ENCODE results near the gene ANKS1A.
"Not testable (repeated sequence)": the region's sequence is repeated elsewhere in the genome, so short reads cannot be mapped to it uniquely, and the experiment has no call there.

ANKS1A gene

DNA sequence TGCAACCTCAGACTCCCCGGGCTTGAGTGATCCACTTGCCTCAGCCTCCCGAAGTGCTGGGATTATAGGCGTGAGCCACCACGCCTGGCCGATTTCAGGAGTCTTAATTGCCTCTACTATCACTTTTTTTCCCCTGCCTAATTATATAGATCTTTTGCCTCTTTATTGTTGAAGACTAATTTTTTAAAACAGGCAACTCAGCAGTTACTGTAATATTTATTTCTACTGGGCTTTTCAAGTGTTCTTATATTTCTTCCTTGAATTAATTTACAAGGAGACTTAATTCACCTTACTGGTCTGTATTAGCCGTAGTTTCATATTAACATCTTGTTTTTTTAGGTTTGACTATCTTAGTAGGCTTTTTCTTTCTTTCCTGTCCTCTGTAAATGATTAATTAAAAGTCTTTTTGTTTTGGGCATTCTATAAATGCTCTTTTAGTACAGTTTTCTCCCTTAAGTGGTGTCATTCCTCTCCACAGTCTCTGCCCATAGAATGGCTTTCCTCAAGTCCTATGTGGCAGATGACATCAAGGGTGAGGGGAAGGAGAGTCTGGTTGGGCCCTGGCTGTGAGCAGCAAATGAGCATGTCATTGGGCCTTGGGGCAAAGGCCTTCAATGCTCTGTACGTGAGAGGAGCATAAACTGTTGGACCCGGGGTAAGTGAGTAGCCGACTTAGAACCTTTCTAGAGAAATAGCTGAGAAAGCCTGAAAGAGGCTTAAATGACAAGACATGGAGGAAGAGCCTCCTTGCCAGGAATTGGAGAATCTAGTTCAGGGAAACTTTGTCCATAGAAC lies 36.0 kb downstream of the ANKS1A start:
- no peak for DNase-seq

DNA sequence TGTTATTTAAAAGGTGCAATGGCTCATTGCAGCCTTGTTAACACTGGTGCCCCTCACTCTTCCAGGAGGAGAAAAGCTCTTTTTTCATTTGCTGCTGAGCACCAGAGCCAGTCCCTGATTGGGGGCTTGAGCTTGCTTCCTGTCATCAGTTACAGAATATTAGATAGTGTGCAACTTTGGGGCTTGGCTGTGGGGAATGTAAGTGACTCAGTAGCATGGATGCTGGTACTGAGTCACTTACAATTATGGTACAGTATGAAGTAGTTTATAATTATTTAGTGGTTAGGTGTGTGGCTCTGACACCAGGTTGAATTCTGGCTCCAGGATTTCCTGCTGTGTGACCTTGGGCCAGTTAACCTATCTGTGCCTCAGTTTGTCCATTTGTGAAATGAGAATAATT lies 37.6 kb downstream of the ANKS1A start:
- no peak for DNase-seq

DNA sequence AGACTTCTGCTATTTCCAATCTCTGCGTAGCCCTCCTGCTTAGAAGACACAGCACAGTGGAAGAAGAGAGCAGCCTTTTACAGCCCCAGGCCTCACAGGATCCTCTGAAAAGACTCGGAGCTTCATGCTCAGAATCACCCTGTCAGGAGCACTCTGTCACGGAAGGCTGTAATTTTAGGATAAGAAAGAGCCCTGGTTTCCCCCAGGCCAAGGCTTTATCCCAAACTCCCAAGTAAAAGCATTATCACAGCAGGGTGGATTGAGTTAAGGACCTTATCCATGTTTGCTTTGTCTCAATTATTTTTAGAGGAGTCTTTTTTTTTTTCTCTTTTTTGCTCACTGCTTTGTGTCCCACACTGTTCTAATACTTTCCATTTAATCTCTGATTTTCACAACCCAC lies 39.2 kb downstream of the ANKS1A start:
- DNase-seq = no peak

DNA sequence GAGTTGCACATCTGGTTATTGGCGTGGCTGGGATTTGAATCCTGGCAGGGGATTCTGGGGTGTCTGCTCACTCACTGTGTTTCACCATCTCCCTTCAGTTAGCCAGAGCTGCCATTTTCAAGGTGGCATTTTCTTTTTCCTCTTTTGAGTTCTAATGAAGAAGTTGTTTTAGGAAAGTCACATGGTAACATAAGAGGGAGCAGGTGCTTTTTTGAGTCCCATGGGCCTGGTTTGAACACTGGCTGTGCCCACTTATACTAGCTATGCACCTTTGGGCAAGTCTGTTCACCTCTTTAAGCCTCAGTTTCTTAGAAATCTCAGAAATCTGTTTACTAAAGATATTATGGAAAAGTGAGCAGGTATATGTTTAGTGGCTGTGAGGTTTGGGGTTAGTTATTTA lies 39.6 kb downstream of the ANKS1A start:
- no peak for DNase-seq

DNA sequence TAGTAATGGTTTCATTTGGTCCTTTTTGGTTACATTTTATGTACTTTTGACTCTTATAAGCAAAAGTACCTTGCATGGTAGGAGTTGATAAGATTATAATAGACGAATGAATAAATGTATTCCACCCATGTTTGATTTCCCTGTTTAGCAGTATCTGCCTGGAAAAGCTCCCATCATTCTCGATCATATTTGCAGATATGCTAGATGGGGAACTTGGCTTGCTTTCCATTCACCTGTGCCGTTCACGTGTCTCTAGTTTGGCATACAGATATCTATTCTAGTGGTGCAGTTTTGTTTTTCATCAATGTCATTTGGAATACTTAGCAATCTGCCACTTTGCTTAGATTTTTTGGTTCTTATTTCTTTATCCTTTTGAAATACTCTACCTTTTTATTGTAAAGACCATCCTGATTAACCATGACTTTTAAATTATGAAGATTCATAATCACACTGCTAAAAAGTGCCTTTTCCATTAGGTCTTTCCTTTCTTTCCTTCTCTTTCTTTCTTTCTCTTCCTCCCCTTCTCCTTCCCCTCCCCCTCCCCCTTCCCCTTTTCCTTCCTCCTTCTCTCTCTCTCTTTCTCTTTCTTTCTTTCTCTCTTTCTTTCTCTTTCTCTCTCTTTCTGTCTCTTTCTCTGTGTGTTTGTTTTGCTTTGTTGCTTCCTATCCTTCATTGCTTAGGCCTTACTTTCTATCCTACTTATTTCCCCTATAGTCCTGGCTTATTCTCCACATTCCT lies 40.4 kb downstream of the ANKS1A start:
- DNase-seq = no peak

DNA sequence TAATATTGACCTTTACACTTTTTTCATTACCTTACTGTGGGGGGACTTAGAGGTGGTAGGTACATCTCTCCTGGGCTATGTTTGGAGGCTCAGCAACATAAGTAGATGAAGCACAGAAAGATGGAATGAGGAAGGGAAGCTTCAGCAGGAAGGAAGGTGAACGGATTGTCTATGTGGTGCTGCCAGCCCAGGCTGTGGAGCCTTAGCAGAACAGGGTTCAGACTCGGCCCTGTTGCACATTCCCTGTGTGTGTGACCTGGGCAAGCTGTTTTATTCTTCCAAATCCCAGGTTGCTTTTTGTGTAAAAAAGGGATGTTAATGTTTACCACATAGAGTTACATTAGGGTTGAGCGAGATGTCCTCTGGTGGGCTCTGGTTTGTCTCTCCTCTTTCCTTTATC lies 41.2 kb downstream of the ANKS1A start:
- no peak for DNase-seq

DNA sequence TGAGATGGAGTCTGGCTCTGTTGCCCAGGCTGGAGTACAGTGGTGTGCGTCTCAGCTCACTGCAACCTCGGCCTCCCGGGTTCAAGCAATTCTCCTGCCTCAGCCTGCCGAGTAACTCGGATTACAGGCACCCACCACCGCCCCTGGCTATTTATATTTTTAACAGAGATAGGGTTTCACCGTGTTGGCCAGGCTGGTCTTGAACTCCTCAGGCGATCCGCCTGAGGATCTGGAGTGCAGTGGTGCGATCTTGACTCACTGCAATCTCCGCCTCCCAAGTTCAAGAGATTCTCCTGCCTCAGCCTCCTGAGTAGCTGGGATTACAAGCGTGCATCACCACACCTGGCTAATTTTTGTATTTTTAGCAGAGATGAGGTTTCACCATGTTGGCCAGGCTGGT lies 43.1 kb downstream of the ANKS1A start:
- not testable (repeated sequence) for DNase-seq

DNA sequence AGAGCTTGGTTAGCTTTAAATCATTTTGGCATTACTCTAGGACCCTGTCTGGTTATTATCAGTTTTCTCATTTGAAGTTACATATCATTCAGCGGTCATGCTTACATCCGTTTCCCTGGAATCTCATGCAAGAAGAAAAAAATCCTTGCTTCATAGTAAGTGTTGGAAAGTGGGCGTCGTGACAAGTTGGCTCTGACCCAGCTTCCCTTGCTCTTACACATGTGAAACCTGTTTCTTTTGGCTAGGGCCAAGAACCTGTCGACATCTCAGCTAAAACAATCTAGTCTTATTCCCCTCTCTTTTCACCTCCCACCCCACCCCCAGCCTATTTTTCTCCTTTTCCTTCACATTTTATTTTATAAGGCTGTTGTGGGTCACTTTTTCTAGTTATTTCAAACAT lies 45.5 kb downstream of the ANKS1A start:
- DNase-seq = no peak

DNA sequence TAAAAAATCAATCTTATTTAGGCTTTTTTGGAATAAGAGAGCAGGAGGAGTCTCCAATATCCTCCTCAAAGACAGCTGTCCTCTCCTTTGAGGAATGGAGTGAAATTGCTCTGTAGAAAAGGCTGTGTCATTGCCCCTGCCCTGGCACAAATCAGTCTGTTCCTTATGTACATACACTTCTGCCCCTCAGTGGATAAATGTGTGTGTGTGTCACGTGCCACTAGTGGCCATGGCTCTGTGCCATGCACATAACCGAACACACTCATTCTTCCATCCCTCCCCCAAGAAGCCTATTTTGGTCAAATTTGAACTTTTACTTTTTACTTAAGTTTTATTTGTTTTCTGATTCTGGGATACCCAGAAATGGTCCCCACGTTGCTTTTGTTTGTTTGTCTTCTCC lies 49.2 kb downstream of the ANKS1A start:
- no peak for DNase-seq

DNA sequence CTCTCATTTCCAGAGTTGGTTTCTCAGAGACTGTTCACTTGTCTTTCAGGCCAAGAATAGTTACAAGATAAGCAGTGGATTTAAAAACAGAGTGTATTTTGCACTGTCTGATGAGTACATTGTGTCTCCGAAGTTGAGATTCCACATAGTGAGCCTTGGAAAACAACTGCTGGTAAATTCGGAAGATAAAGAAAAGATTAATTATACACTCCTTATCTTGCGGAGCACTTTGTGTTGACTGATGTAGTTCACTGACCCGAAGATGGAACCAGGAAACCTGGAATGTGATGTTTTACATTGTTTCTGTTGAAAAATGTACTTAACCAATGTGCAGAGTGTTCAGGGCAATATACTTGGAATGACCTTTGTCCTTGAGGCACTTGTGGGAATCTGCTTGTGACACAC lies 51.0 kb downstream of the ANKS1A start:
- DNase-seq = no peak

DNA sequence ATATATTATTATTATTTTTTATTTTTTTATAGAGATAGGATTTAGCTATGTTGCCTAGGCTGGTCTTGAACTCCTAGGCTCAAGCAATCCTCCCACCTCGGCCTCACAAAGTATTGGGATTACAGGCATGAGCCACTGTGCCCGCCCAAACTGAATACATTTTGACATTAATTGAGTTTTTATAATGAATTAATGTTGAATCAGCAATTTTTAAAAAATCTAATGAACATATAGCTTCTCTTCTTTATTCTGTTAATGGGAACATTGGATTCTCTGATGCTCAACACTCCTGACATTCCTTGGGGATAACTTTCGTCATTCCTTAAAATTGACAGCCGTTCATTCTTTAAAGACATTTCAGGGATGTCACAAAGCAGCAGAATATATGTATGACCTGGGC lies 52.4 kb downstream of the ANKS1A start:
- no peak for DNase-seq

DNA sequence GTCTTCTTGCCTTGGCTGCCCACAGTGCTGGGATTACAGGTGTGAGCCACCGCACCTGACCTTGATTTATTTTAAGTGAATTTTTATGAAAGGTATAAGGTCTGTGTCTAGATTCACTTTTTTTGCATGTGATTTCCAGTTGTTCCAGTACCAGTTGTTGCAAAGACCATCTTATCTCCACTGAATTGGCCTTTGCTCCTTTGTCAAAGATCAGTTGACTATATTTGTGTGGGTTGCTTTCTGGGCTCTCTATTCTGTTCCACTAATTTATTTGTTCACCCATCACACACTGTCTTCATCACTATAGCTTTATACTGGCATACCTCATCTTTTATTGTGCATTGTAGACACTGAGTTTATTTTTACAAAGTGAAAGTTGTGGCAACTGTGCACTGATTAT lies 56.3 kb downstream of the ANKS1A start:
- DNase-seq = no peak

DNA sequence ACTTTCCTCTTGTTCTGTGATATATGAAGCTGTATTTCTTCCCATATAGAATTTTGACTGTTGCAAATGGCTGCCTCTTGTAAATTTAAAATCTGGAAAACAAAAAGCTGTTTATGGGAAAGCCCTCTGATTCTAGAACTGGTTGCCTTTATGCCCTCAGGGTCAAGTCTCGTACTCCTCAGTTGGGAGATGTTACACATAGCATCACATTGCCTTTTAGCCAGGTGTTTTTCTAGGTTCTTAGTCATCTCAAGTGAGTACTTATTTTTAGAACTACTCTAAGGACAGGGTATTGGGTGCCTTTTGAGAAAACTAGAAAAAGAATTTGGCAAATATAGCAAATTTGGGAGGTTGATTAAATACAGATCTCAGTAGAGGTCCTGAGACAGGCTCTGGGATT lies 58.5 kb downstream of the ANKS1A start:
- DNase-seq = no peak

DNA sequence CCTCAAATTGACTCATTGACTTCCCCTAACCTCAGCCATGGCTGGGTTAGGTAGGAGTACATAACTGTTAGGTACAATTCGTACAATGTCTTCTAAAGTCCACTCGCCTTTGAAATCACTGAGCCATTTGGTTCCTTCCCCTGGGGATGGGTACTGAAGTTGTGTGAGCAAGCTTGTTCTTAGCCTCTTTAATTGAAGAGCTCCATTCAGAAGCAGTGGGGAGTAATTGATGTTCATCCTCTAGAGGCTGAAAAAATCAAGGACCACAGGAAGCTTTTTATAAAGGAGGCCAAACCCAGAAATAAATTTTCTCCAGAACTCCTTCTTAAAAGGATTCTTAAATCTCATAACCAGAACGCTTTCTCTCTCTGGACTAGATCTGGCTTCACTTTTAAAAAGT lies 60.6 kb downstream of the ANKS1A start:
- DNase-seq = no peak

DNA sequence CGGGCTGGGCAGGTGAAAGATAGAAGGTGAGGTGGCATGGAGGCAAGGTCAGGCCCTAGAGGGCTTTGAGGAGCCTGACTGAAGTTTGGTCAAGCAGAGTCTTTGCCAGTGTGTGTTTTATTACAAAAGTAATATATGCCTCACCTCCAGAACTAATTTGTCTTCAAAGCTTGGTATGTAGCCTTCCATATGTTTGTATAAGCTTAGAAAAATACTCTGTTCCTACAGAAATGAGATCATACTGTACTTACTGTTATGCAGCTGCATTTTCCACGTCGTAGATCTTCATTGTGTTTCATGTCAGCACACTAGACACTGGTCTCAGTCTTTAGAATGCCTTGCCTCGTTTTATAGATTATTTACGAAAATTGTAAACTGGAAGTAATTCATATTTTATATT lies 61.8 kb downstream of the ANKS1A start:
- no peak for DNase-seq

DNA sequence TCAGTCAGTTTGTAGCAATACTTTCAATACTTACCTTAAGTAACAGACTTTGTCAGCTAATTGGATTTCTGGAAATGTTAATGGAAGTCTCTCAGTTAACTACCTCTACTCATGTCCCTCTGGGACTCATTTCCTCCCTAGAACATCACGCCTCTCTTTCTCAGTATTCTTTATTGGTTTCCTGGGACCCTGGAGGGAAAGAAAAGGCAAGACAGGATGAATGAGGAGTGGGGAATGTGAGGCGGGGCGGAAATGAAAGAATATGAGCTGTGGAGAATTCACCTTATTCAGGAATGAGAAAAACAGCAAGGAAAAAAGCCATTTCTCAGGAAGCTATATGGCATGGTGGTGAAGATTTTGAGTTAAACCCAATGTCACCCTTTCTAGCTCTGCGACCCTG lies 62.7 kb downstream of the ANKS1A start:
- DNase-seq = no peak

DNA sequence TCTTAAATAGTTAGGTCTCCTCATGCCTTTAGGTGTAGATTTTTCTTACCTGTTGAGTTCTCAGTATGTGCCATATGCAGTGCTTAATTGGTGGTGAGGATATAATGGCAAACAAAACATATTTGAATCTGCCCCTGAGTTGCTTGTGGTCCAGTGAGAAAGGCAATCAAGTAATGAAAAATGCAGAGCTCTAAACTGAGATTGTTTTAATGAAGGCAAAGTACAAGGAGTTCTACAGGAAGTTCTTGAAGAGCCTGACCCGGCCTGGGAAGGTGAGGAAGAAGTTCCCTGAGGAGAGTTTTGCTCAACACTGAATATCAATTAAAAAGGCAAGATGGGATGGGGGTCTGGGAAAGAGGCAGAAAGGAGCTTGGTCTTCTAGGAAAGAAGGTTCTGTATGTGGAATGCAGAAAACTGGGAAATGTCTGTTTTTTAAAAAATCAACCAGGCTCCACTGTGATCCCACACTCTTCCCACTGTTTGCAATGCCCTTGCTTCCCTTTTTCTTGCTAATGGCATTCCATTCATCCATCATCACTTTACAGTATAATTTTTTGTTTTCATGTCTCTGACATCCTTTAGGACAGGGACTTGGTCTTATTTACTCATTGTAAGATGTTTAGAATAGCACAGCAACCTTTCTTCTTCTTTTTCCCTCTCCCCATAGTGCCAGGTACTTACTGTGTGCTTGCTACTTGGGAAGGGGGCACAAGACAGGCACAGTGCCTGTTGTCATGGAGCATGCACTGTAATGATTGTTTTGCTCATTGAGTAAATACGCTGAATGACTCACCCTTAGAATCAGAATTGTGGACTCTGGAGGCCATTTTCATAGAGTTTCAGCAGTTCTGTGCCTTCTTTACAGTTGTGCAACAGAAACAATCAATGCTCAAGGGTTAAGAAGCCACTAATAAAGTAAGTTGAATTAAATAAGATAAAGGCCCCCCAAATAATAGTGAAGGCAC lies 64.3 kb downstream of the ANKS1A start:
- no peak for DNase-seq

DNA sequence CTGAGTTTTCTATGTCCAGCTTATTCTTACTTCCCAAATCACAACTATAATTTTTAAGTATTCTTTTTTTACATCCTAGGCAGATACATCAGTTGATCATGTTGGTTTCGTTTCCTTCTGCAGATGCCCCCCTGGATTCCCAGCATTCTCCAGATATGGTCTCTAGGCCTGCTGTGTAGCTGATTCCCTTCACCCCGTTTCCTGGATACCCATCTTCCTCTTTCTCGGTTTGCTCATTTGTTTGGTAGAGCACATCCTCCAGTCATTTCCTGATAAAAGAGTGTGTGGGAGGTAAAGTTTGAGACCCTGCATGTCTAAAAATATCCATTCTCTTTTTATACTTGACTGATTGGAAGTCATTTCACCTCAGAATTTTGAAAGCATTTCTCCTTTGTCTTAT lies 66.4 kb downstream of the ANKS1A start:
- no peak for DNase-seq

DNA sequence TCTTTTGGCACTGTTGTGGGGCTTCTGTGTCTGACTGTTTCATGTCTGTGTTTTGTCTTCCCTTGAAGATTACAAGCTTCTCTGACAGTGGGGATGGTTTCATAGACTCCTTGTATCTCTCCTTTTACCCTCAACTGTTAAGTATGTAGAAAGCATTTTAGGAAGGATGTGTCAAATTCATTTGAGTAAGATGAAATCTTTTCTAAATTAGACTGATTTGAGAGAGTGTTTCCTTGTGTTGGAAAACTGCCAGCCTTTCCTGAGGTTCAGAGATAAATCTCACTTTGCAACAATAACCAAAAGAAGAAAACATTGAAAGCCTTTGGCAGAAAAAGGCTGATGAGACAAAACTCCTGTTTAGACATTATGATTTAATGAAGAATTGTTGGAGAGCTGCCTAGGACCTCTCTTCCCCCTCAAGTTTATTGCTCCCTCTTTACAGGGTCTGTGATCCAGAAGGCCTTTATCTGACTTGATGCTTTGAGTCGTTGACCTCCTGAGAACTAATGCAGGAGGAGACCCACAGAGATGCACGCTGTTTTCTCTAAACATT lies 68.3 kb downstream of the ANKS1A start:
- no peak for DNase-seq

DNA sequence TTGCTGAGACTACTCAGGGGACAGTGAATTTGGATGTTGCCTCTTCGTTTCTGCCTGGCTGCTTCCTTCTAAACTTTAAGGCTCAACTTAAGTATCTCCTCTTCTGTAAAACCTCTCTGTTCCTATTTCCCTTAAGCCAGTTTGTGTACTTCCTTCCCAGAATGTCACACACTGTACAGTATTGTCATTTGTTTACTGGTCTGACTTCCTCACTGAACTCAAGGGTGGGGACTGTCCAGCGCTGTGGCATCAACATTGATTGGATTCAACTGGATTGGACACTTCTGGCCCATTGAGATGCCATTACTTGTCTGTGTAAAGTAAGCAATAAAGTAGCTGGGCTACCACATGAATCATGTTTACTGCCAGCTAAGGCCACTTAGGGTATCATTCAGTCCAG lies 69.7 kb downstream of the ANKS1A start:
- DNase-seq = no peak

DNA sequence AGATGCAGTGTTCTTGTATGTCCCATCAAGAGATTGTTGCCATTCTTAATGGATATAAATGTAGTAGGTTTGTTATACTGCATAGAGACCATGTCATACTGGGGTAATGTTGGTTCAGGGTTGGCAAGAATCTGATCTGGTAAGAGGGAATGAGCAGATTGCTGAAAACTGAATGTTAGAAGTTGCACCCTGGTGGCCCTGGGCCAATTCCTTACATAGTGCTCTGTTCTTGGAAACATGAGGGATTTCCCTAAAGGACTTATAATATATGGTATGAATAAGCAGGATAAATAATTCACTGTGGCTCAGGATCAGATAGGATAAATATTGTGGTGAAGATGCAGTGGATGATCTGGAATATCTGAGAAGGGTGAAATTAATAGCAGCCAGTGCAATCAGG lies 70.2 kb downstream of the ANKS1A start:
- DNase-seq = no peak

DNA sequence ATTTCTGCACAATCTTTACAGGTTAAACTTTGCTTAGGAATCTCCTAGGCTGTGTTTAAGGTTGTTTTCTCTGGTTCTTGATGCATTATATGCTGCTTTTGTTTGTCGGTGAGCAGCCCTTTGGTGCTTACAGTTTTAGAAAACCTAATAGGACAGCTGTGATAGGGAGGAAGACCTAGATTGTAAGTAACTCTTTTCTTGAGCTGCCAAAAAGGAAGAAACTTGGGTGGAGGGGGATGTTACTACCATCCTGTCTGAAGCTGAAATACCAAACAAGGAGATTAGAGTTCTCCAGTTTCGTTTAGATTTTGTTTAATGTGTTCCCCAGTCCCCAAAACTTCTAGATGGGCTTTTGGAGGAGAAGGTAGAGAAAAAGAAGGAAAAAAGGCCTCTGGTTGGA lies 72.0 kb downstream of the ANKS1A start:
- no peak for DNase-seq

DNA sequence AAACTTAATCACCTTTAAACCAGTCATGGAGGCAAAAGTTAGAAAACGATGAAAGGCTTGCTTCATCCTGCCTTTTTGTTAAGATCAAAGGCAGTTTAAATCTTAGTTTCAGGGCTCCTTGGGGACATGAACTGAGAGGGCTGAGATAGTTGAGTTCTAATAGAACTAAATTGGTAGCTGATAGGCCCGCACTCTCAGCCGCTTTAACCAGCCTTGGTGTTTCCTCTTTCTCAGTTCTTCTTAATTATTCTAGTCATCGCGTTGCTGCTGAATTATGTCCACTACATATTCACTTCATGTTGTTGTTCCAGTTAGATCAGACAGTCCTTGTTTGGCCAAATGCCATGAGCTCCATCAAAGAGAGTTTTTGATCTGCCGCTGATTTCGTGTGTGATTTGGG lies 72.5 kb downstream of the ANKS1A start:
- DNase-seq = no peak

Data from hippocampal formation (tissue), 2 donors.